ENCODE measurements around the gene GAK. TPM values are rescaled to one million over a fixed set of nuclear protein-coding genes. Genes with fewer than 3 reads are reported as not detected.

Gene GAK
- total RNA-seq, 4 donors from 2014 or later = 70.1 to 95.3 (median 78.1) TPM

- Histone ChIP-seq H3K4me1 (no peaks in the 10 kb centered on the region), H3K9me3 (no peaks in the 10 kb centered on the region), H3K36me3 (peaks cover 0 to 97% of the 10 kb centered on the region in 2 donors), H3K27ac (no peak overlapping the region), H3K27me3 (no peaks in the 10 kb centered on the region), H3K4me3 (no peak overlapping the region)
- no peak for ATAC-seq
- TF ChIP-seq POLR2AphosphoS5 (IDR thresholded peaks at IDR 0.05) (no peak), EP300 (IDR thresholded peaks at IDR 0.05) (no peak), CTCF (IDR thresholded peaks at IDR 0.05) (no peak), POLR2A (IDR thresholded peaks at IDR 0.05) (no peak)
- 100% methylated on average over 1 to 4 of the region's 42 CpGs for WGBS, 2 donors (ENCODE audit: low coverage in 1 of 2)
Observed at GRCh38 chr4:864456-865120, 67.5 kb downstream of the GAK start.

GRCh38 chr4:860561-860960 lies 71.6 kb downstream of the GAK start:
- H3K9me3 ChIP-seq = no peaks in the 10 kb centered on the region
- no peak overlapping the region for H3K4me3 ChIP-seq
- H3K4me1 ChIP-seq = no peaks in the 10 kb centered on the region
- no peak overlapping the region for H3K27ac ChIP-seq
- 80 to 94% methylated on average over 3 to 17 of the region's 21 CpGs for WGBS, 2 donors (ENCODE audit: low coverage in 1 of 2)
- no peak for ATAC-seq
- peaks cover 0 to 97% of the 10 kb centered on the region in 2 donors for H3K36me3 ChIP-seq
- TF ChIP-seq POLR2A (IDR thresholded peaks at IDR 0.05) (no peak), POLR2AphosphoS5 (IDR thresholded peaks at IDR 0.05) (no peak)
- no peaks in the 10 kb centered on the region for H3K27me3 ChIP-seq

DNA sequence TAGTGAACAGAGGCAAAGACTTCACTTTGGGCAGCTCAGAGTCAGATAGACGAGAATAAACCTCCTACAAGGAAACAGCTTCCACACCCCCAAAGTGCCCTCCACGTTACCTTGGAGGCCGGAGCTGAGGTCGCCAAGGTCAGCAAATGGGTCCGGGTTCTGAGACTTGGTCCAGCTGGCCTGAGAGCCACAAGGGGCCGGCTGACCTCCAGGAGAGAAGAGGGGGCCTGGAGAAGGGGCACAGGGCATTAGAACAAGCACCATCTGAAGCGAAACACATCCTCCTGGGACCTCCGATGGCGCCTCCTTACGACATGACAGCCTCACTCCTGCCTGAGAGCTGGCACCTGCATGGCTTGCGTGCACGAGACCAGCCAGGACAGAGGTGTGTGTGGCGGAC lies 72.6 kb downstream of the GAK start:
- Histone ChIP-seq H3K36me3 (peaks cover 0 to 96% of the 10 kb centered on the region in 2 donors), H3K4me3 (no peak overlapping the region), H3K4me1 (no peaks in the 10 kb centered on the region), H3K27me3 (no peaks in the 10 kb centered on the region), H3K9me3 (no peaks in the 10 kb centered on the region), H3K27ac (no peak overlapping the region)
- TF ChIP-seq CTCF (IDR thresholded peaks at IDR 0.05) = no peak
- no peak for TF ChIP-seq POLR2A (IDR thresholded peaks at IDR 0.05)
- no peak for TF ChIP-seq EP300 (IDR thresholded peaks at IDR 0.05)
- TF ChIP-seq POLR2AphosphoS5 (IDR thresholded peaks at IDR 0.05) = no peak
- no peak for ATAC-seq
- WGBS, 2 donors (ENCODE audit: low coverage in 1 of 2) = 77% methylated on average over 3 of the region's 13 CpGs; no CpG with 5 or more reads in 1 of the 2 donors

DNA sequence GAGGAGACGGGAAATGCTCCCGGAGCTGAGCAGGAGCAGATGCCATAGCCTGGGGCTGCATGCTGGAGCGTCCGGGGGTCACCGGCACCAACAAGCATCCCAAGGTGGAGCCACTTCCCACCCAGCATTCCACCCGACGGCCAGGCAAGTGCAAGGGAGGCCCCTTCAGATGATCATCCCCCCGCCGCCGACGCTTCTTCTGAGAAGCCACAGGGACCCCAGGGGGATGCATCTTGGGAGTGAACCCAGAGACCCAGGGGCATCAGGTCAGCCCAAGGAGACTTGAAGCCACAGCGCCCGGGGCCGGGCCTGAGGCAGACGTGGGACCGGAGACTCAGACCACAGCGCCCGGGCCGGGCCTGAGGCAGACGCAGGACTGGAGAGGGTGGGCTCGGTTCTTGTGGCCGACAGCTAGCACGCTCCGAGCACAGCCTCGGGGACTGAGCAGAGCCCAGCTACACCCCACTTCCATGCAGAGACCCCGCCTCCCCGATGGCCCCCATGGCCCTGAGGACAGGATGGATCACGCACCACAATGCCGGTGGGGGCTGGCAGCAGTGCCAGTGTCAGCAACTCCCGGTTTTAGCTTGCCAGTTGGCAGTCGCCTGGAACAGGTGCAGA lies 73.2 kb downstream of the GAK start:
- Histone ChIP-seq H3K4me3 (no peak overlapping the region), H3K4me1 (no peaks in the 10 kb centered on the region), H3K27me3 (no peaks in the 10 kb centered on the region), H3K9me3 (no peaks in the 10 kb centered on the region), H3K36me3 (peaks cover 0 to 95% of the 10 kb centered on the region in 2 donors), H3K27ac (no peak overlapping the region)
- WGBS, 2 donors (ENCODE audit: low coverage in 1 of 2) = 88% methylated on average over 6 of the region's 31 CpGs; no CpG with 5 or more reads in 1 of the 2 donors
- ATAC-seq = no peak
- no peak for TF ChIP-seq CTCF (IDR thresholded peaks at IDR 0.05)
- no peak for TF ChIP-seq POLR2AphosphoS5 (IDR thresholded peaks at IDR 0.05)
- no peak for TF ChIP-seq EP300 (IDR thresholded peaks at IDR 0.05)
- TF ChIP-seq POLR2A (IDR thresholded peaks at IDR 0.05) = no peak

- Histone ChIP-seq H3K27ac (no peak overlapping the region), H3K27me3 (no peaks in the 10 kb centered on the region), H3K4me1 (no peaks in the 10 kb centered on the region), H3K36me3 (peaks cover 0 to 94% of the 10 kb centered on the region in 2 donors), H3K9me3 (no peaks in the 10 kb centered on the region), H3K4me3 (no peak overlapping the region)
- ATAC-seq = no peak
- TF ChIP-seq EP300 (IDR thresholded peaks at IDR 0.05) (no peak), POLR2A (IDR thresholded peaks at IDR 0.05) (no peak), POLR2AphosphoS5 (IDR thresholded peaks at IDR 0.05) (no peak), CTCF (IDR thresholded peaks at IDR 0.05) (no peak)
- WGBS, 2 donors (ENCODE audit: low coverage in 1 of 2) = 85% methylated on average over 10 of the region's 17 CpGs; no CpG with 5 or more reads in 1 of the 2 donors
Observed at GRCh38 chr4:858041-858481, 74.1 kb downstream of the GAK start.

All from gastroesophageal sphincter (tissue), 4 donors.